ENCODE data around the gene AKAP5. TPM values are rescaled to one million over a fixed set of nuclear protein-coding genes. Genes with fewer than 3 reads are reported as not detected.

The AKAP5 gene
- total RNA-seq, 6 experiments from 2014 or later = 0.12 to 1.0 (median 0.30) TPM

DNA sequence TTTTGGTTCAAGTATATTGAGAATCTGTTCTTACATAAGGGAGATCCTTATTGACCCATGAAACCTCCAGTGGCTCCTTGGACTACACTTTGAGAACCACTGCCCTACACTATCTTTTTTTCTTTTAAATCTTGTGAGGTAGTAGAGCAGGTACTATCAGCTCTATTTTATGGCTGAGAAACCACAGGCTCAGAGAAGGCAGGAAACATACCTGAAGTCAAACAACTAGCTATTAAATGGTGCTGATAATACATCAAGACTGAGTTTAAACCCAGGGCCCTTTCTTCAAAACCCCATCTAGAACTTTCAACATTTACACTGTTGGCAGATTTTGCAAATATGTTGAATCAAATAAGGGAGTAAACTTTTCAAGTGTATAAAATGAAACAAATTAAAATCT, 31.5 kb downstream of the AKAP5 start:
- TF ChIP-seq, protein P1, sequence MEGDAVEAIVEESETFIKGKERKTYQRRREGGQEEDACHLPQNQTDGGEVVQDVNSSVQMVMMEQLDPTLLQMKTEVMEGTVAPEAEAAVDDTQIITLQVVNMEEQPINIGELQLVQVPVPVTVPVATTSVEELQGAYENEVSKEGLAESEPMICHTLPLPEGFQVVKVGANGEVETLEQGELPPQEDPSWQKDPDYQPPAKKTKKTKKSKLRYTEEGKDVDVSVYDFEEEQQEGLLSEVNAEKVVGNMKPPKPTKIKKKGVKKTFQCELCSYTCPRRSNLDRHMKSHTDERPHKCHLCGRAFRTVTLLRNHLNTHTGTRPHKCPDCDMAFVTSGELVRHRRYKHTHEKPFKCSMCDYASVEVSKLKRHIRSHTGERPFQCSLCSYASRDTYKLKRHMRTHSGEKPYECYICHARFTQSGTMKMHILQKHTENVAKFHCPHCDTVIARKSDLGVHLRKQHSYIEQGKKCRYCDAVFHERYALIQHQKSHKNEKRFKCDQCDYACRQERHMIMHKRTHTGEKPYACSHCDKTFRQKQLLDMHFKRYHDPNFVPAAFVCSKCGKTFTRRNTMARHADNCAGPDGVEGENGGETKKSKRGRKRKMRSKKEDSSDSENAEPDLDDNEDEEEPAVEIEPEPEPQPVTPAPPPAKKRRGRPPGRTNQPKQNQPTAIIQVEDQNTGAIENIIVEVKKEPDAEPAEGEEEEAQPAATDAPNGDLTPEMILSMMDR (IDR thresholded peaks at IDR 0.05) = no peak
- TF ChIP-seq POLR2A (IDR thresholded peaks at IDR 0.05) = no peak
- DNase-seq (no peak), ATAC-seq (no peak)
- H3K4me3 ChIP-seq = no peak overlapping the region
- H3K4me1 ChIP-seq = peaks cover 0 to 25% (median 8%) of the 10 kb centered on the region in 4 donors
- intact Hi-C loops (cut with DNase I) = no loop called here
- H3K9me3 ChIP-seq = no peaks in the 10 kb centered on the region
- H3K27ac ChIP-seq = no peak overlapping the region
- no peaks in the 10 kb centered on the region for H3K36me3 ChIP-seq
- no peaks in the 10 kb centered on the region for H3K27me3 ChIP-seq

DNA sequence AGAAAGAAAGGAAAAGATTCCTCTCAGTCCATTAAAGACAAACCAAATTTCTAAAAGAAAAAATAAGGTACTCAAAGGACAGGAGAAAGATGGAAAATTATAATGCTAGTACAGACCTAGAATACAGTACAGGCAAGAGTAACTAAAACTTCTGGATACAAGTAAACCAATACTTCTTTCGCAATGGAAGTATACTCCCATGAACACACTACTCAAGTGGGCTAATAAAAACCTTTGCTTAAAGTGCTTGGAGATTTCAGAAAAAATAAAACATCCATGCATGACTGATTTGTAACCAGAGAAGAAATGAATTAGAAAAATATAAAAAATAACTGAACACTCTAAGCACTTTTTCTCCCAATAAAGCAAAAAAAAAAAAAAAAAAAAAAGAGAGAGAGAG, 34.8 kb downstream of the AKAP5 start:
- peak overlapping the region in 1 of 3 donors; percentile 98 for H3K27ac ChIP-seq
- no peak for TF ChIP-seq POLR2A (IDR thresholded peaks at IDR 0.05)
- TF ChIP-seq, protein P1 (IDR thresholded peaks at IDR 0.05) = no peak
- intact Hi-C loops (cut with DNase I) = no loop called here

DNA sequence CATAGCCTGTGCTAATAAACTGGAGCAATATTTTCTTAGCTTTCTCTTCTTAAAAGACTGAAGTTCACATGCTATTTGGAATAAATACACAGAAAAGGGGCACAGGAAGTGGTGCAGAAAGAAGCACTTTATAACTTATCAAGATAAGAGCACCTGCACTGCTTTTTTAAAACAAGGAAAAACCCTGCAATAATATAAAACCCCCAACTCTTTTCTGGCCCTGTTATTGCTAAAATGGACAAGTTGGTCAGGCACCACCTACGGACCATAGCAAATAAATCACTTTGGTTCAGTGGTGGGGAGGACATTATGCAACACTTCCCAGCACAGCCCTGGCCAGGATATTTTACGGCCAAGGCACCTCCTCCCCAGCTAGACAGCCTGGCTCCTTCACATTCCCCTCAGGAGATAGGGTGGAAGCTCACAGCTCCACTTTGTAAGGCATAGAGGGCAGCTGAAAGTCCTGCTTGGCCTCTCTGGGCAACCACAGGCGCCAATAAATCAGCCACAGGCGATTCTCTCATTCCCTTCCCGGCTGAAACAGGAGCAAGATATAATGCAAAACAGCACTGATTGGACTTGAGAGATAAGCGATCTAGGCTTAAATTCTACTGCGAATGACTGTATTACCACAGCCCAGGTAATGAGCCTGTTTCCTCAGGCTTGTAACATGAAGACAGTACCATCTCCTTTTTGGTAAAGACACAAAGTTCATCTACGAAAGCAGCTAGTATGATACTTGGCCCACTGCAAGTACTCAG, 36.3 kb downstream of the AKAP5 start:
- peaks cover 0 to 44% (median 13%) of the 10 kb centered on the region in 4 donors for H3K4me1 ChIP-seq
- peak overlapping the region; percentile 98 to 100 (median 98) for H3K27ac ChIP-seq
- peak; percentile 61 to 80 (median 73) for DNase-seq
- H3K9me3 ChIP-seq = no peaks in the 10 kb centered on the region
- peak; percentile 32 to 61 (median 42) for ATAC-seq
- 21% methylated on average over 5 of the region's 8 CpGs for WGBS (ENCODE audit: insufficient coverage, low coverage, low lambda C conversion rate, missing lambda C conversion rate)
- H3K36me3 ChIP-seq = no peaks in the 10 kb centered on the region
- H3K27me3 ChIP-seq = no peaks in the 10 kb centered on the region
- peak overlapping the region in 2 of 3 donors; percentile 3 to 12 for H3K4me3 ChIP-seq
- intact Hi-C loops (cut with DNase I) = no loop called here
- TF ChIP-seq POLR2A (IDR thresholded peaks at IDR 0.05) = peak; percentile 63
- TF ChIP-seq, protein P1 (IDR thresholded peaks at IDR 0.05) = peak in 3 of 4 donors; percentile 11 to 24 (median 15)

More for the DNA sequence above, 34.8 kb downstream of the AKAP5 start:
- ATAC-seq (no peak), DNase-seq (no peak)
- WGBS (ENCODE audit: insufficient coverage, low coverage, low lambda C conversion rate, missing lambda C conversion rate) = 100% methylated on average over 1 of the region's 1 CpG
- H3K9me3 ChIP-seq = no peaks in the 10 kb centered on the region
- no peak overlapping the region for H3K4me3 ChIP-seq
- peaks cover 0 to 35% (median 12%) of the 10 kb centered on the region in 4 donors for H3K4me1 ChIP-seq
- no peaks in the 10 kb centered on the region for H3K36me3 ChIP-seq
- H3K27me3 ChIP-seq = no peaks in the 10 kb centered on the region

DNA sequence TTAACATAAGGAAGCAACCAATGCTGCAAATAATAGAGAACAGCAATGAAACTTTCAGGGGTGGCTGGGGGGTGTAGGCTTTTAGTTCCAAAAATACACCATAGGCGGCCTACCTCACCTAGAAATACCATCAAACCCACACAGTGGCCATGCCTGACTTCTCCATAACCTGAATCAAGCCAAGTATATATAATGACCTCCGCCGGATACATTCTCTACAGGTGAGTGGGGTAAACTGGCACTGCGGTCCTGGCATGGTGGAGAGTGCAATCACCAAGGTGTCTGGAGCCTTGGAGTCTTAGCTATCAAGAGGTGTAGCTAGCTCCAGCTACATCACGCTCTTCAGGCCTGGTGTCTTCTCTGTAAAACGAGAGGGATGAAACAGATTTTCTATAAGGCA, 37.2 kb downstream of the AKAP5 start:
- no peaks in the 10 kb centered on the region for H3K27me3 ChIP-seq
- intact Hi-C loops (cut with DNase I) = no loop called here
- H3K4me1 ChIP-seq = peaks cover 0 to 49% (median 14%) of the 10 kb centered on the region in 4 donors
- H3K27ac ChIP-seq = peak overlapping the region; percentile 98 to 100 (median 98)
- ATAC-seq (no peak), DNase-seq (no peak)
- no peak for TF ChIP-seq POLR2A (IDR thresholded peaks at IDR 0.05)
- TF ChIP-seq, protein P1 (IDR thresholded peaks at IDR 0.05) = no peak
- H3K9me3 ChIP-seq = no peaks in the 10 kb centered on the region
- H3K4me3 ChIP-seq = peak overlapping the region; percentile 84 to 88 (median 84)
- no peaks in the 10 kb centered on the region for H3K36me3 ChIP-seq
- 54% methylated on average over 5 of the region's 6 CpGs for WGBS (ENCODE audit: insufficient coverage, low coverage, low lambda C conversion rate, missing lambda C conversion rate)
